HG02870 (cell line): ENCODE data around the gene DNAAF3.

Experiments used
- ATAC-seq: cut with Tn5 transposase; IDR thresholded peaks from one replicate; pipeline ENCODE4 v1.9.1; 2021; ENCODE audit warnings: mild to moderate bottlenecking, moderate library complexity; ENCODE audit not compliant: unreplicated experiment

Gene DNAAF3

GRCh38 chr19:55116859-55117662 is 49.4 kb downstream of the DNAAF3 start, which contains the start of gene PPP1R12C:
PPP1R12C (minus strand) TSS chr19:55117637; CDS start chr19:55117543, 94 bp downstream.
- peak; percentile 3 for ATAC-seq

GRCh38 chr19:55116232-55116858 is 50.1 kb downstream of the DNAAF3 start:
- ATAC-seq: no peak

- no peak for ATAC-seq
Observed at GRCh38 chr19:55115446-55116065, 50.9 kb downstream of the DNAAF3 start.

- no peak for ATAC-seq
Observed at GRCh38 chr19:55114566-55115145, 51.8 kb downstream of the DNAAF3 start.

- no peak for ATAC-seq
Observed at GRCh38 chr19:55113570-55114039, 52.8 kb downstream of the DNAAF3 start.

- ATAC-seq: no peak
Observed at GRCh38 chr19:55112777-55113569, 53.4 kb downstream of the DNAAF3 start.

DNA sequence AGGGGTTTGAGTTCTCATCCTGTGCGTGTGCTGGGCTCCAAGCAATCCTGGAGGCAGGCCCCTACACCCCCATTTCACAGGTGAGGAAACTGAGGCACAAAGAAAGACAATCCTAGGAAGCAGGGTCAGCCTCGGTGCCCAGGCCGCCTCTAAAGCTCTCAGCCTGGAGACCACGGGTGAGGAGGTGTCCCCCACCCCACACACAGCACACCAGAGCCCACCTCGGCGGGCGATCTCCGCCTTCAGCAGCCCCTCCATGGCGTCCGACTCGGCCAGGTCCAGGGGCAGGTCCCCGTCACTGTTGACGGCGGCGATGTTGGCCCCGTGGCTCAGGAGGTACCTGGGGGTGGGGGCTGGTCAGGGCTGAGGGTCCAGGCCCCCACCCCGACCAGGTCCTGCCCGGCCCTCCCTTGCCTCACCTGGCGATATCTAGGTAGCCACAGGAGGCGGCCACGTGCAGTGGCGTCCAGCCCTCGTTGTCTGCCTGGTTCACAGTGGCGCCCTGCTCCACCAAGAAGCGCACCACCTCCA is 54.1 kb downstream of the DNAAF3 start:
- ATAC-seq: no peak

DNA sequence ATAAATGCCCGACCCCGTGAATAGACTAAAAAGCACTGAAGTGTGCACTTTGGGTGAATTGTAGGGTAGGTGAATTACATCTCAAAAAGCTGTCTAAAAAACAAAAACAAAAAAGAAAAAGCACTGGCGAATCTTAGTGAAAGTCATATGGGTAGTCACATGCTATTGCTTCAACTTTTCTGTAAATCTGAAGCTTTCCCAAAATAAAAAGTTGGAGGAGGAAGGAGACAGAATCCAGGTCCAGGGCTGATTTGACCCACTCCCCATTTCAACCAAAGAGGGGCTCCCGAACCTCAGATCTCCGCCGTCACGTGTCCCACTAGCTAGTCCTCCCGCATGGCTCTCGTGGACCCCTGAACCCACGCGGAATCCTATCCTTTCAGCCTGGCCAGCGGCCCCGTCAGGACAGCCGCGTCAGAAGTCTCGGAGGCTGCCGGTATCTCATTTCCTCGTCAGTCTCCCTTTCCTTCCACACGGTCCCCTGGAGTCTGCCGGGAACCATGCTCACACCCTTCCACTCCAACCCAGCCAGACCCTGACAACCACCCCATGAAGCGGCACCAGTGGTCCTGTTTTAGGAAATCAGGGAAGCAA is 55.1 kb downstream of the DNAAF3 start:
- ATAC-seq: no peak

DNA sequence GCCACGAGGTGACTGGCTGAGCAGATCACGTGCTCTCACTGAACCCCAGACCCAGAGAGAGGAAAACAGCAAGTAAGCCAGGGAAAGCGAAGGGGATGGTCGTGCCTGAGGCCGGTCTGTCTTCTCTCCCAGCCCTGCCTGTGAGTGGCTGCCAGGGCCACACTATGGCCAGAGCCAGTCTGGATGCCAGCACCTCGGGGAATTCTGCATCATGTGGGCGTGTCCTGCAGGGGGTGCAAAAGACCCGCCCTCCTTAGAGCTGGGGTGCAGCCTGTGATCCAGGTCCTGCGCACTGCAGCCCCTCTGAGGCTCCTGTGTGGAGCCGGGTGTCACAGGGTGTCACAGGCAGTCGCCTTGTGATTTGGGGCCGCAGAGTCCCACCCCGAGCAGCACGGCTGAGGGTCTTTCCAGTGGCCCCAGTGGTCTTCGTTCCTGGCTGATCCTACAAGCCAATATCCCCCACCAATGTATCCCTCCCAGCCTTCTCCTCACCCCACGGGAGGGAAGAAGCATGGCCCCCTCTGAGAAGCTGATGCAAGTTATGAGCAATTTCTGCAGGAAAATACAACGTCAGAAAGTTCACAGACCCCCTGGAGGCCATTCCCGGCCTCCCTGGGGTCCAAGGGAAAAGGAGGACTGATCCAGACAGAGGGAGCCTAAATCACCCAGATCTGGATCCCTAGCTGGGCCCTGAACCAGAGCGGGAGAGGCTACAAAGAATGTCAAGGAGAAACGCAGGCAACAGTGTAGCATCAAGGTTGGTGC is 56.7 kb downstream of the DNAAF3 start:
- ATAC-seq: no peak
